K562 (cell line): ENCODE data around the gene SUGP1.

Experiments used
- AFF4 ChIP-seq: sonication (generic); formaldehyde crosslinking; IDR thresholded peaks from 2 replicates; pipeline ENCODE4 v1.8.0; 2023; ENCODE audit warnings: mild to moderate bottlenecking, missing genetic modification reagents
- BDP1 ChIP-seq: IDR thresholded peaks from 3 replicates; pipeline ENCODE4 v1.6.1; 2011; ENCODE audit not compliant: insufficient read length, insufficient read depth
- CHD4 ChIP-seq: fragments of 200-600 bp; sonication (generic); IDR thresholded peaks from 3 replicates; pipeline ENCODE4 v1.6.1; 2012; ENCODE audit warnings: low read depth, mild to moderate bottlenecking, mixed read lengths, low read length, inconsistent platforms; ENCODE audit not compliant: insufficient read depth, insufficient replicate concordance, poor library complexity, severe bottlenecking
- FOSL1 ChIP-seq: fragments of 200-800 bp; sonication (Bioruptor generic); conservative IDR thresholded peaks from 2 replicates; pipeline ENCODE4 v1.6.1; 2016; ENCODE audit warnings: missing genetic modification characterization, missing compliant biosample characterization
- HNRNPLL ChIP-seq: fragments of 200-400 bp; formaldehyde crosslinking; IDR thresholded peaks from 2 replicates; pipeline ENCODE4 v1.6.1; 2017; ENCODE audit warnings: low read length, low read depth, mild to moderate bottlenecking; ENCODE audit not compliant: poor library complexity, severe bottlenecking
- IRF9 ChIP-seq: fragments of 450-650 bp; IDR thresholded peaks from 2 replicates; pipeline ENCODE4 v1.6.1; 2016; ENCODE audit warnings: missing biosample characterization, missing genetic modification characterization
- NFIC ChIP-seq: fragments of 450-650 bp; IDR thresholded peaks from 2 replicates; pipeline ENCODE4 v1.6.1; 2017; ENCODE audit warnings: mild to moderate bottlenecking, inconsistent platforms
- NFYB ChIP-seq: IDR thresholded peaks from 2 replicates; pipeline ENCODE4 v1.6.1; 2011; ENCODE audit warnings: mild to moderate bottlenecking, moderate library complexity; ENCODE audit not compliant: insufficient read length; ENCODE audit errors: extremely low read depth
- PATZ1 ChIP-seq: fragments of 250-450 bp; sonication (Bioruptor Pico); IDR thresholded peaks from 2 replicates; pipeline ENCODE4 v1.5.0; 2020; ENCODE audit warnings: mild to moderate bottlenecking, borderline replicate concordance
- SAP30 ChIP-seq: fragments of 200-600 bp; sonication (generic); IDR thresholded peaks from 2 replicates; pipeline ENCODE4 v1.6.1; 2012; ENCODE audit warnings: borderline replicate concordance, low read depth, mild to moderate bottlenecking, moderate library complexity, low read length, control low read depth, inconsistent platforms; ENCODE audit not compliant: insufficient read depth, poor library complexity, severe bottlenecking
- ZFX ChIP-seq: sonication (generic); formaldehyde crosslinking; IDR thresholded peaks from 2 replicates; pipeline ENCODE4 v1.8.0; 2022; ENCODE audit warnings: mild to moderate bottlenecking, missing genetic modification reagents, moderate library complexity

- TF ChIP-seq FOSL1 (tag) (no peak), IRF9 (tag) (no peak), NFYB (no peak), NFIC (no peak), AFF4 (CRISPR knock-in tag) (no peak), BDP1 (no peak), HNRNPLL (no peak), ZFX (CRISPR knock-in tag) (no peak), CHD4 (no peak), SAP30 (no peak), PATZ1 (CRISPR knock-in tag) (no peak)
Observed at GRCh38 chr19:19349365-19349764, 29.1 kb upstream of the SUGP1 start.
